Measurements from ENCODE around the gene AZU1.
"Not testable (repeated sequence)": the region's sequence is repeated elsewhere in the genome, so short reads cannot be mapped to it uniquely, and the experiment has no call there.

Gene AZU1

DNA sequence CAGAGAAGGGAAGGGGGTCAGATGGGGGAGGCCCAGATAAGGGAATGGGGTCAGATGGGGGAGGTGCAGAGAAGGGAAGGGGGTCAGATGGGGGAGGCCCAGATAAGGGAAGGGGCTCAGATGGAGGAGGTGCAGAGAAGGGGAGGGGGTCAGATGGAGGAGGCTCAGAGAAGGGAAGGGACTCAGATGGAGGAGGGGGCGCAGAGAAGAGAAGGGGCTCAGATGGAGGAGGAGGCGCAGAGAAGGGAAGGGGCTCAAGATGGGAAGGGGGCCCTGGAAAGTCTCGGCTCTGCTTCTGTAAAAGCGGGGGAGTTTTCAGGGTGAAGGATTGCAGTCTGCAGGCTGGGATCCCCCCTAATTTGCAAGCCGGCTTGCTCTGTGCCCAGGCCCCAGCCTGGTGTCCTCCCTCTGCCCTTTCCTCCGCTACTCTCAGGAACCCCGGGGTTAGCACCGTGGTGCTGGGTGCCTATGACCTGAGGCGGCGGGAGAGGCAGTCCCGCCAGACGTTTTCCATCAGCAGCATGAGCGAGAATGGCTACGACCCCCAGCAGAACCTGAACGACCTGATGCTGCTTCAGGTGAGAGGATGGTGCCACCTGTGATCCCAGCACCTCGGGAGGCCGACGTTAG is 1.6 kb downstream of the AZU1 start:
- DNase-seq (ENCODE audit: low spot score): no peak

DNA sequence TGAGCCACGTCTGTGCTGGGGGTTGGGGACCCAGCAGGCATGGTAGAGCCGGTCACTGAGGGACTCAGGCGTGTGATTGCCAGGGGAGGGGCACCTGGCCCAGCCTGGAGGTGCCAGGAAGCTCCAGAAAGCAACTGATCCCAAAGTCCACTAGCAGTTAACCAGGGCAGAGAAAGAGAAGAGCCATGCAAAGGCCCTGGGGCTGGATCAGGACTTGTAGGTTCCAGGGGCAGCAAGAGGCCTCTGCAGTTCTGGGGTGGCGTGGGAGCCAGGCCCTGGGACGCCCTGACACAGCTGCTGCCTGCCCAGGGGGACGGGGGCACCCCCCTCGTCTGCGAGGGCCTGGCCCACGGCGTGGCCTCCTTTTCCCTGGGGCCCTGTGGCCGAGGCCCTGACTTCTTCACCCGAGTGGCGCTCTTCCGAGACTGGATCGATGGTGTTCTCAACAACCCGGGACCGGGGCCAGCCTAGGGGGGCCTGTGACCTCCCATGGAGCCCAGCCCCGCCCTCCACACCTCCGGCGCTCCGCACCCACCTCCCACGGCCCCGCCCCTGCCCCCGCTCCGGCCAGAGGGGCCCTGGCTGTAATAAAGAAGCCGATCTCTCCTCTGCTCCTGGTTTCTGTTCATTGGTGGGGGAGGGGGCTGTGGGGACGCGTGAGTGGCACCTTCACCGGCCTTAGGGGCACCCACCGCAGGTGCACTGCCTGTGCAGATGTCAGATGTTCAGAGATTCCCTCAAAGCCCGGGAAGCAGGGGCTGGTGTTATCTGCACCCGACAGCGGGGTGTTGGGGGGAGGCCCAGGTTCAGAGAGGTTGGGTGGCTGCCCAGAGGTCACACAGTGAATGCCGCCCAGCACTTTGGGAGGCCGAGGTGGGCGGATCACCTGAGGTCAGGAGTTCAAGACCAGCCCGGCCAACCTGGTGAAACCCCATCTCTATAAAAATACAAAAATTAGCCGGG is 4.1 kb downstream of the AZU1 start:
- DNase-seq (ENCODE audit: low spot score): no peak

DNA sequence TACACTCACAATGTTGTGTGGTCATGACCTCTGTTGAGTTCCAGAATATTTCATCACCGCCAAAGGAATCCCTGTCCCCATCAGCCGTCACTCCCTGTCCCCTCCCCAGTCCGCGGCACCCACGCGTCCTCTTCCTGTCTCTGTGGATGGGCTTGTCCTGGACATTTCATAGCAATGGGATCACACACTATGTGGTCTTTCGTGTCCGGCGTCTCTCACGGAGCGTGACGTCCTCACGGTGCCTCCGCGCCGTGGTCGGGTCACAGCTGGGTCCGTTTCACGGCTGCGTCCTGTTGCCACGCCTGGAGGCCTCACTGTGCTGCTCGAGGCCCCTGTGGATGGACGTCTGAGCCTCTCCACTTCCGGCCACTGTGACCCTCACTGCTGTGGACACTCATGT is 6.6 kb downstream of the AZU1 start:
- no peak for DNase-seq (ENCODE audit: low spot score)

DNA sequence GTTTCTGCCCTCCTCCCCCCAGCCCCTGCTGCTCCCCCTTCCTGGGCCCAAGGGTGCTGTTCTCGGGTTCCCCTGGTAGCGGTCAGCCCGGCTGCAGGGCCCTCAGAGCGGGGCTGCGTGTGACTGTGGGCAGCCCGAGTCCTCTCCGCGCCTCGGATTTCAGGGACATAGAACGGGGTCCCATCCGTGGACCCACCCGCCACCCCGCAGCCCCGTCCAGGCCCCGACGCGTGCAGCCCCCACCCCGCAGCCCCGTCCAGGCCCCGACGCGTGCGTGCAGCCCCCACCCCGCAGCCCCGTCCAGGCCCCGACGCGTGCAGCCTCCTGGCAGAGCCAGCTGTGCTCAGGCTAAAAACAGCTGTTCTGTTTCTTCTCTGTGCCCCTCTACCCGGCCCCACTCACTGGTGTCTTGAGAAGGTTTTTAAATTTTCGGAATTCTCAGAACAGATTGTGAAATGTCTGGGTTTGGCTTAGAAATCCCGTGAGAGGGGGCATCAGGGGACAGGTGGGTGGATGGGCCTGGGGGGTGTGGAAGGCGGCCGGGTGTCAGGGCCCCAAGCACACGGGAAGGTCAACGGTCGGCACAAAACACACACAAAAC is 7.7 kb downstream of the AZU1 start:
- no peak for DNase-seq (ENCODE audit: low spot score)

DNA sequence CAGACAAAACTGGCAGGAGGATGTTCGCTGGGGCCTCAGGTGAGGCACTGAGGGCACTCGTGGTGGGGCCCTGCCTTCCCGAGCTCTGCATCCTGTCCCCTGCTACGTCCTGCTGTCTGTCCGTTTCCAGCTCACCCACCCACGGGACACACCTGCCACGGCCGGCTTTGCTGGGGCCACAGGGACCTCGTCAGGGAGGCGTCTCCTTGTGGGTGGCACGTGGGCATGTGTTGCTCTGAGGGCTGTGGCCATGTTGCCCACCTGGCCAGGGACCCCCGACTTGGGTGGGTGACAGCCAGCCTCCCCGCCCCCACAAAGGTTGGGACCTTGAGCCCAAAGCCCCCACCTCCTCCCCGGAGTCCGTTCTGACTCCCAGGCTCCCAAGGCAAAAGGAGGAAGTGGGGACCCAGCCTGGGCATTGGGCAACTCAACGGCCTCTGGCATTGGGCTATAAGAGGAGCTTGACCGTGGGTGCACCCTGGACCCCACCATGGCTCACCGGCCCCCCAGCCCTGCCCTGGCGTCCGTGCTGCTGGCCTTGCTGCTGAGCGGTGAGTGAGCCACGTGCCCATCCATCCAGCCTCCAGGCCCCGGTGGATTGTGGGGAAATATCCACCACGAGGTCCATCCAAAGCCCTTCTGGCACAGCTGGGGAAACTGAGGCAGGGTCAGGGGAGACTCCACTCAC is 13.0 kb downstream of the AZU1 start, which contains the start of gene PRTN3:
Gene PRTN3, plus strand, starts transcription at position 481 of the 688 bp plus-strand sequence. Its CDS starts 10 bp downstream, at position 491.
- DNase-seq (ENCODE audit: low spot score): no peak

DNA sequence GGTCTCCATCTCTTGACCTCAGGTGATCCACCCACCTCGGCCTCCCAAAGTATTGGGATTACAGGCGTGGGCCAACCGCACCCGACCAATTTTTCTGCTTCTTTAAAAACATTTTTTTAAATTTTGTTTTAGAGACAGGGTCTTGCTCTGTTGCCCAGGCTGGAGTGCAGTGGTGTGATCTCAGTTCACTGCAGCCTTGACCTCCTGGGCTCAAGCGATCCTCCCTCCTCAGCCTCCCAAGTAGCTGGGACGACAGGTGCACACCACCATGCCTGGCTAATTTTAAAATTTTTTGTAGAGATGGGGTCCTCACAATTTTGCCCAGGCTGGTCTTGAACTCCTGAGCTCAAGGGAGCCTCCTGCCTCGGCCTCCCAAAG is 15.2 kb downstream of the AZU1 start:
- DNase-seq (ENCODE audit: low spot score): not testable (repeated sequence)

DNA sequence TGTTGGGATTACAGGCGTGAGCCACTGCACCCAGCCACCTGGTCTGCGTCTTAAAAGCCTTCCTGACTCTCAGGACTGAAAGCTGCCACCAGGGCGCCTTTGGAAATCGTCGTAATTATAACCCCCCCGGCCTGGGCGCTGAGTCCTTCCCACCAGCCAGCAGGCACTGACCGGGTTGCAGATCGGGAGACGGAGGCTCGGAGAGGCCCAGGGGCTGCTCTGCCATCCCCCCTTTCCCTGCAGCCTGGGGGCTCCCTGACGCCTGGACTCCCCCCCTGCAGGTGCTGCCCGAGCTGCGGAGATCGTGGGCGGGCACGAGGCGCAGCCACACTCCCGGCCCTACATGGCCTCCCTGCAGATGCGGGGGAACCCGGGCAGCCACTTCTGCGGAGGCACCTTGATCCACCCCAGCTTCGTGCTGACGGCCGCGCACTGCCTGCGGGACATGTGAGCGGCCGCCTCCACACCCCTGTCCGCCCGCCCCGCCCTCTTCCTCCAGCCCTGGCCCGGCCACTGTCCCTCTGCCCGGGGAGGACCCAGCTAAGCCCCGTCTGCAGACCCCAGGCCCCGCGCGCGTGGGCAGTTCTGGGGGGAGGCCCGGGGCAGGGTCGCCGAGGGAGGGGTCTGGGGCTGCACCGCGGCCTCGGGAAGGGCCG is 15.7 kb downstream of the AZU1 start:
- no peak for DNase-seq (ENCODE audit: low spot score)

DNA sequence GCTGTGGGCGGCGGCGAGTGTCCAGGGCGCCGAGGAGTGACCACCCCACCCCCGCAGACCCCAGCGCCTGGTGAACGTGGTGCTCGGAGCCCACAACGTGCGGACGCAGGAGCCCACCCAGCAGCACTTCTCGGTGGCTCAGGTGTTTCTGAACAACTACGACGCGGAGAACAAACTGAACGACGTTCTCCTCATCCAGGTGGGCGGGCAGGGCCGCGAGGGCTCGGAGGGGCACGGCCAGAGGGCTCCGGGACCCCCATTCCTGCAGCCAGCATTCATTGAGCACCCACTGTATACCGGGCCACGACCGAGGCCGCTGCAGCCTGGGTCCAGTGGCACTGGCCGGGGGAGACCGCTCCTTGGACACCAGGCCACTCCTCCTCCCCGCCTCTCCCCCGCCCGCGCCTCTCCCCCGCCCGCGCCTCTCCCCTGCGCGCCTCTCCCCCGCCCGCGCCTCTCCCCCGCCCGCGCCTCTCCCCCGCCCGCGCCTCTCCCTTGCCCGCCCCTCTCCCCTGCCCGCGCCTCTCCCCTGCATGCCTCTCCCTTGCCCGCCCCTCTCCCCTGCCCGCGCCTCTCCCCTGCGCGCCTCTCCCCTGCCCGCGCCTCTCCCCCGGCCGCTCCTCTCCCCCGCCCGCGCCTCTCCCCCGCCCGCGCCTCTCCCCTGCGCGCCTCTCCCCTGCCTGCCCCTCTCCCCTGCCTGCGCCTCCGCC is 16.4 kb downstream of the AZU1 start:
- DNase-seq (ENCODE audit: low spot score): no peak

DNA sequence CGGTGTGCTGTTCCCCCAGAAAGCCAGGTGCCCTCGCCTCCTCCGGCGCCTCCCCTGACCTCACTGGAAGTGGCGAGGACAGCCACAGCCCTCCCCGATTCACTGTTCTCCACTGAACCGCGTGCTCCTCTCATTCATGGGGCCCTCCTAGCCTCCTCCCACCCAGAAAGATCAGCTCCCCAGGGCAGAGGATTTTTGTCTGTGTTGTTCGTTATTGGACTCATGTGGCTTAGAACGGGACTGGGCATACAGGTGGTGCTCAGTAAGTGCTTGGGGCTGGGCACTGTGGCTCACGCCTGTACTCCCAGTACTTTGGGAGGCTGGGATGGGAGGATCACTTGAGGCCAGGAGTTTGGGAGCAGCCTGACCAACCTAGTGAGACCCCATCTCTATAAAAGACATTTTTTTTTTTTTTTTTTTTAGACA is 16.9 kb downstream of the AZU1 start:
- DNase-seq (ENCODE audit: low spot score): no peak

DNA sequence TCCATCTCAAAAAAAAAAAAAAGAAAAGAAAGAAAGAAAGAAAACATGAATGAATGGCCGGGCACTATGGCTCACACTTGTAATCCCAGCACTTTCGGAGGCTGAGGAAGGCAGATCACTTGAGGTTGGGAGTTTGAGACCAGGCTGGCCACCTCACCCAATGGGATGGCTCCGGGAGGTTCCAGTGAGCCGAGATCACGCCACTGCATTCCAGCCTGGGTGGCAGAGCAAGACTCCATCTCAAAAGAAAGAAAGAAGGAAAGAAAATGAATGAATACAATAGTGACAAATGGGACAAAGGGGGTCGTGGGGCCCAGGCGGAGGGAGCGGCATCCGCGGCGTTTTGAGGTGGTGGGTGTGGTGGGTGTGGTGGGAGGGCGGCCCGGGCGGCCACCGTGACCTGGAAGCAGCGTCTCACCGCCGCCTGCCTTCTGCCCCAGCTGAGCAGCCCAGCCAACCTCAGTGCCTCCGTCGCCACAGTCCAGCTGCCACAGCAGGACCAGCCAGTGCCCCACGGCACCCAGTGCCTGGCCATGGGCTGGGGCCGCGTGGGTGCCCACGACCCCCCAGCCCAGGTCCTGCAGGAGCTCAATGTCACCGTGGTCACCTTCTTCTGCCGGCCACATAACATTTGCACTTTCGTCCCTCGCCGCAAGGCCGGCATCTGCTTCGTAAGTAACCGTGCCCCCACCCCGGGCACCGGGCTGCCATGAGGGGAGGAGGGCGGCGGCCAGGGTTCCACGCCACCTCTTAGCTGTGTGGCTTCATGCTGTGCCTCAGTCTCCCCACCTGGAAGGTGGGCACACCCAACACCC is 18.3 kb downstream of the AZU1 start:
- no peak for DNase-seq (ENCODE audit: low spot score)

DNA sequence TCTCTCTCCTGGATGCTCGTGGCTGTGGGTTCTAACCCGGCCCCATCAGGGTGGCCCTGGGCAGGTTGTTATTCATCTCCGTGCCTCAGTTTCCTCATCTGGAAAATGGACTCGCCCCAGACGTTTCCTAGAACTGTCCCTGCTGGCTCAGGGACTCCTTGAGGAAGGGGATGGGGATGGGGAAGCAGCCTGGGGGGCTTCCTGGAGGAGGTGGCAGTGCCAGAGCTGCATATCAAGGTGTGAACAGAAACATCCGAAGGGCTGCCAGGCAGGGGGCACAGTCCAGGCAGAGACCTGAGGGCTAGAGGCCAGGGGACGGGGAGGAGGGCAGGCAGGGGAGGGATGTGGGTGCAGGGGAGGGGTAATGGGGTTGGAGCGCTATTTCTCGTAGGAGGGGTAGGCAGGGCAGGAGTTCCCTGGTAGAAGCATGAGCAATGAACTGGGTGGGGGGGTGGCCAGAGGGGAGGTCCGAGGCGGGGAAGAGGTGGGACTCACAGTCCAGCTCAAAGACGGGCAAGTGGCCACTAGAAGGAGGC is 20.8 kb downstream of the AZU1 start:
- no peak for DNase-seq (ENCODE audit: low spot score)

DNA sequence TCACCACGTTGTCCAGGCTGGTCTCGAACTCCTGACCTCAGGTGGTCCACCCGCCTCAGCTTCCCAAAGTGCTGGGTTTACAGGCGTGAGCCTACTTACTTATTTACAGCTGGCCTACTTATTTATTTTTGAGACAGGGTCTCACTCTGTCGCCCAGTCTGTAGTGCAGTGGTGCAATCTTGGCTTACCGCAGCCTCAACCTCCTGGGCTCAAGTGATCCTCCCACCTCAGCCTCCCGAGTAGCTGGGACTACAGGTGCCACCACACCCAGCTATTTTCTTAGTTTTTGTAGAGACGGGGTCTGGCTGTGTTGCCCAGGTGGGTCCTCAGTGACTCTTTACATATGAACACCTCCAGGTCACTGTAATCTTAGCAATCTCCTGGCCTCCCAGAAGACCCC is 21.6 kb downstream of the AZU1 start:
- not testable (repeated sequence) for DNase-seq (ENCODE audit: low spot score)

DNA sequence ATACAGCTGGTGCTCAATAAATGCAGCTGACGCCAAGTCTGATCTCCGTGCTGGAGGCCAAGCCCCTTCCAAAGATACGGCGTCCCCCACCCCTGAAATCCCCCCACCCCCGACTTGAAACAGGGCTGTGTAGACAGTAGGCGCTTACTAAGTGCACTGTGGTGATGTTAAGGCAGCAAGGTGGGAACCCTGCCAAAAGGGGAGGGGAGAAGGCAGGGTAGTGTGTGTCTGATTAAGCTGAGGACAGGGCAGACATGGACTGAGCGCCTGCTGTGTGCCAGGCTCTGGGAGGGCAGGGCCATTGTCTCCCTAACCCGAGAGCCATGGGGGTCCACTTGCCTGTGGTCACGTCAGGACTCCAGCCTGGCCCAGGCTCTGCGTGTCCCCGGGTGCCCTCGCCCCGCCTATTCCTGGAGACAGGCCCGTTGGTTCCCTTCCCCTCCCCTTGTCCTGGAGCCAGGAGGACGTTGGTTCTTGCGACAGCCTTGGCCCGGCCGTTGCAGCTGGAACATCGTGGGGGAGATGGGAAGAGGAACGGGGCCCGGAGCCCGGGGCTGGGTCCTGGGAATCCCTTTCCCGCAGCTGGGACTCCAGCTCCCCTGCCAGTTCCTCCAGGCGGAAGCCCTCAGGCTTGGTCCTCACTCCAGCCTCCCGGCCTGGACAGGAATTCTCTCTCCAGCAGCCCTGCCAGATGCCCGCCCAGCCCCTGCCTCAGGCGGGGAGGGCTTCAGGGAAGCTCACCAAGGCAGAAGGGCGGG is 22.8 kb downstream of the AZU1 start:
- peak; percentile 80 for DNase-seq (ENCODE audit: low spot score)

DNA sequence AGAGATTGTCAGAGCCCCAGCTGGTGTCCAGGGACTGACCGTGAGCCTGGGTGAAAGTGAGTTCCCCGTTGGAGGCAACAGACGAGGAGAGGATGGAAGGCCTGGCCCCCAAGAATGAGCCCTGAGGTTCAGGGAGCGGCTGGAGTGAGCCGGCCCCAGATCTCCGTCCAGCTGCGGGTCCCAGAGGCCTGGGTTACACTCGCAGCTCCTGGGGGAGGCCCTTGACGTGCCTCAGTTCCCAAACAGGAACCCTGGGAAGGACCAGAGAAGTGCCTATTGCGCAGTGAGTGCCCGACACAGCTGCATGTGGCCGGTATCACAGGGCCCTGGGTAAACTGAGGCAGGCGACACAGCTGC is 23.3 kb downstream of the AZU1 start:
- DNase-seq (ENCODE audit: low spot score): no peak

DNA sequence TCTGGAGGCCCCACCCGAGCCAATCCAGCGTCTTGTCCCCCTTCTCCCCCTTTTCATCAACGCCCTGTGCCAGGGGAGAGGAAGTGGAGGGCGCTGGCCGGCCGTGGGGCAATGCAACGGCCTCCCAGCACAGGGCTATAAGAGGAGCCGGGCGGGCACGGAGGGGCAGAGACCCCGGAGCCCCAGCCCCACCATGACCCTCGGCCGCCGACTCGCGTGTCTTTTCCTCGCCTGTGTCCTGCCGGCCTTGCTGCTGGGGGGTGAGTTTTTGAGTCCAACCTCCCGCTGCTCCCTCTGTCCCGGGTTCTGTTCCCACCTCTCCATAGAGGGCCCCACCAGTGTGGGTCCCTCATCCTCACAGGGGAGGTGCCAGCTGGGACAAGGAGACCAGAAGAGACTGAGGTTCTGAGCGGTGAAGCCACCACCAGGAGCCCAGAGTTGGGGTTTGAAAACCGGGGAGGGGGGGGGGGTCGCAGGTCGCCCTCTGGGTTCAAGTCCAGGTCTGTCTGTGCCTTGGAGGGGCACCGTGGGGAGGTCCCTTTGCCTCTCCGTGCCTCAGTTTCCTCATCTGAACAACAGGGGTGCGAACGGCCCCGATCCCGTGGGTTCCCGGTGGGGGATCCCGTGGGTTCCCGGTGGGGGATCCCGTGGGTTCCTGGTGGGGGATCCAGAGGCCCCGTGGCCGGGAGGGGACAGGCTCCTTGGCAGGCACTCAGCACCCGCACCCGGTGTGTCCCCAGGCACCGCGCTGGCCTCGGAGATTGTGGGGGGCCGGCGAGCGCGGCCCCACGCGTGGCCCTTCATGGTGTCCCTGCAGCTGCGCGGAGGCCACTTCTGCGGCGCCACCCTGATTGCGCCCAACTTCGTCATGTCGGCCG is 24.7 kb downstream of the AZU1 start, which contains the start of gene ELANE:
Gene ELANE, plus strand, starts transcription at position 168 of the 878 bp plus-strand sequence. Its CDS starts 26 bp downstream, at position 194.
- DNase-seq (ENCODE audit: low spot score): no peak

DNA sequence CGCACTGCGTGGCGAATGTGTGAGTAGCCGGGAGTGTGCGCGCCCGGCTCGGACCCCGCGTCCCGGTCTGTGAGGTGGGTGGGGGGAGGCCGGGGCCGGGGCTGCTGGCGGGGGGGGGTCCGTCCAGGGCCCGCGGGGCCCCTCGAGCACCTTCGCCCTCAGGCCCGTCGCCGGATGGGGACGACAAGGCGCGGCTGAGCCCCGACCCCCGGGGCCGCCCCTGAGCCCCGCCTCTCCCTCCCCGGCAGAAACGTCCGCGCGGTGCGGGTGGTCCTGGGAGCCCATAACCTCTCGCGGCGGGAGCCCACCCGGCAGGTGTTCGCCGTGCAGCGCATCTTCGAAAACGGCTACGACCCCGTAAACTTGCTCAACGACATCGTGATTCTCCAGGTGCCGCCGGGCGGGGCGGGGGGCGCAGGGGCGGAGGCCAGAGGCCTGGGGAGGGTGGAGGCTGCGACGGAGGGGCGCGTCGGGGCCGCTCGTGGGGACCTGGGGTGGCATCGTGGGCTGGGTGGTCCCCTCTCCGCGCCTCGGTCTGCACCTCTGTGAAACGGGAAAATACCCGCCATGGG is 25.5 kb downstream of the AZU1 start:
- no peak for DNase-seq (ENCODE audit: low spot score)

DNA sequence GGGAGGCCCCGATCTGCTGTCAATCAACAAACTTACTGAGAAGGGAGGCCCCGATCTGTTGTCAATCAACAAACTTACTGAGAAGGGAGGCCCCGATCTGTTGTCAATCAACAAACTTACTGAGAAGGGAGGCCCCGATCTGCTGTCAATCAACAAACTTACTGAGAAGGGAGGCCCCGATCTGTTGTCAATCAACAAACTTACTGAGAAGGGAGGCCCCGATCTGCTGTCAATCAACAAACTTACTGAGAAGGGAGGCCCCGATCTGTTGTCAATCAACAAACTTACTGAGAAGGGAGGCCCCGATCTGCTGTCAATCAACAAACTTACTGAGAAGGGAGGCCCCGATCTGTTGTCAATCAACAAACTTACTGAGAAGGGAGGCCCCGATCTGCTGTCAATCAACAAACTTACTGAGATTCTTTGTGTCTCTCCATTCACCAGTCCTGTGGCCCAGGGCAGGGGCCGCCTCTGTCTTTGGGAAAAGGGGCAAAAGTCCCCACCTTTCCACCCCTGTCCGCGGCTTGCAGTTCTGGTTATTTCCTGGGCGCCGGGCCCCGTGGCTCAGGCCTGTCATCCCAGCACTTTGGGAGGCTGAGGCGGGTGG is 26.1 kb downstream of the AZU1 start:
- DNase-seq (ENCODE audit: low spot score): not testable (repeated sequence)
